H1 (cell line): ENCODE measurements around the gene FAM131C. TPM values are rescaled to one million over a fixed set of nuclear protein-coding genes. Genes with fewer than 3 reads are reported as not detected.

Experiments
- polyA plus RNA-seq, 7 experiments: library from polyadenylated mRNA; depleted of rRNA in 3 of 7; stranded (reverse) in 5 of 7; unstranded in 2 of 7; fragments of >200 nt in 5 of 7; fragments of 200-250 nt in 2 of 7; gene quantifications; 1 replicate in 5 of 7; 2 replicates in 1 of 7; 4 replicates in 1 of 7; pipeline versions ENCODE4 v1.2.1 to v1.2.3, GENCODE V29; 2011 to 2013; ENCODE audit warnings: missing spikeins in 2 of 7, mixed read lengths in 2 of 7
- total RNA-seq: library from RNA; stranded (reverse); fragmentation: NEBNext Ultra II Directional; extraction: Animal tissue kit (Norgen Biotek cat#: 25700); gene quantifications from 2 replicates; pipeline ENCODE4 v1.2.1, GENCODE V29; 2021
- TF ChIP-seq, protein P1 (sequence below): fragments of 300-600 bp; sonication (generic); IDR thresholded peaks from 2 replicates; pipeline ENCODE4 v1.7.1; 2012; ENCODE audit warnings: low read length, moderate library complexity, mild to moderate bottlenecking, inconsistent platforms; ENCODE audit not compliant: insufficient replicate concordance

Gene FAM131C
- total and polyA plus RNA-seq, 2 of the 8 experiments (the other 6 are each of a cell fraction or from before 2014, with no cell fraction given) = 0.73 to 0.78 TPM

DNA sequence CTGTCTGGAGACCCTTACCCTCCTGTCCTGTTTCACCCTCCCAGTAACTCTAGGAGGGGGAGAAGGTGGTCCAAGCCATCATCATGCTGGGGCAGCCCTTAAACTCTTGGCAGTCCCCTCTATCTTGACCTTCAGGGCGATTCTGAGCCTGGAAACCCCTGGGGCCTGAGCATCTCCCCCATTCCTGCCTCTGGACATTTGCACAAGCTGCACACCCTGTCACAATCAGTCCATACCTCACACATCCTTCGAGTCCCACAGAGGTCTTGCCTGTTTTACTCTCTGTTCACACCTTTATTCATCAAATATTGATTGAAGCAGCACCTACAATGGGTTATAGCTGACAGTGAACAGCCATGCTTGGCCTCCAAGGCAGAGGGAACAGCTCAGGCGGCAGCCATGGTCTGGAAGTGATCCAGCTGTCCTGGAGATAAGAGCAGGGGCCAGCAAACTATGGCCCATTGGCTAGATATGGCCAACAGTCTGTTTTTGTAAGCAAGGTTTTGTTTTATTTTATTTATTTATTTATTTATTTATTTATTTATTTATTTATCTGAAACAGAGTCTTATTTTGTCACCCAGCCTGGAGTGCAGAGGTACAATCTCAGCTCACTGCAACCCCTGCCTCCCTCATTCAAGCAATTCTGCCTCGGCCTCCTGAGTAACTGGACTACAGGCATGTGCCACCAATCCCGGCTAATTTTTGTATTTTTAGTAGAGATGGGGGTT is 7.1 kb upstream of the FAM131C start (continued):
- TF ChIP-seq, protein P1, sequence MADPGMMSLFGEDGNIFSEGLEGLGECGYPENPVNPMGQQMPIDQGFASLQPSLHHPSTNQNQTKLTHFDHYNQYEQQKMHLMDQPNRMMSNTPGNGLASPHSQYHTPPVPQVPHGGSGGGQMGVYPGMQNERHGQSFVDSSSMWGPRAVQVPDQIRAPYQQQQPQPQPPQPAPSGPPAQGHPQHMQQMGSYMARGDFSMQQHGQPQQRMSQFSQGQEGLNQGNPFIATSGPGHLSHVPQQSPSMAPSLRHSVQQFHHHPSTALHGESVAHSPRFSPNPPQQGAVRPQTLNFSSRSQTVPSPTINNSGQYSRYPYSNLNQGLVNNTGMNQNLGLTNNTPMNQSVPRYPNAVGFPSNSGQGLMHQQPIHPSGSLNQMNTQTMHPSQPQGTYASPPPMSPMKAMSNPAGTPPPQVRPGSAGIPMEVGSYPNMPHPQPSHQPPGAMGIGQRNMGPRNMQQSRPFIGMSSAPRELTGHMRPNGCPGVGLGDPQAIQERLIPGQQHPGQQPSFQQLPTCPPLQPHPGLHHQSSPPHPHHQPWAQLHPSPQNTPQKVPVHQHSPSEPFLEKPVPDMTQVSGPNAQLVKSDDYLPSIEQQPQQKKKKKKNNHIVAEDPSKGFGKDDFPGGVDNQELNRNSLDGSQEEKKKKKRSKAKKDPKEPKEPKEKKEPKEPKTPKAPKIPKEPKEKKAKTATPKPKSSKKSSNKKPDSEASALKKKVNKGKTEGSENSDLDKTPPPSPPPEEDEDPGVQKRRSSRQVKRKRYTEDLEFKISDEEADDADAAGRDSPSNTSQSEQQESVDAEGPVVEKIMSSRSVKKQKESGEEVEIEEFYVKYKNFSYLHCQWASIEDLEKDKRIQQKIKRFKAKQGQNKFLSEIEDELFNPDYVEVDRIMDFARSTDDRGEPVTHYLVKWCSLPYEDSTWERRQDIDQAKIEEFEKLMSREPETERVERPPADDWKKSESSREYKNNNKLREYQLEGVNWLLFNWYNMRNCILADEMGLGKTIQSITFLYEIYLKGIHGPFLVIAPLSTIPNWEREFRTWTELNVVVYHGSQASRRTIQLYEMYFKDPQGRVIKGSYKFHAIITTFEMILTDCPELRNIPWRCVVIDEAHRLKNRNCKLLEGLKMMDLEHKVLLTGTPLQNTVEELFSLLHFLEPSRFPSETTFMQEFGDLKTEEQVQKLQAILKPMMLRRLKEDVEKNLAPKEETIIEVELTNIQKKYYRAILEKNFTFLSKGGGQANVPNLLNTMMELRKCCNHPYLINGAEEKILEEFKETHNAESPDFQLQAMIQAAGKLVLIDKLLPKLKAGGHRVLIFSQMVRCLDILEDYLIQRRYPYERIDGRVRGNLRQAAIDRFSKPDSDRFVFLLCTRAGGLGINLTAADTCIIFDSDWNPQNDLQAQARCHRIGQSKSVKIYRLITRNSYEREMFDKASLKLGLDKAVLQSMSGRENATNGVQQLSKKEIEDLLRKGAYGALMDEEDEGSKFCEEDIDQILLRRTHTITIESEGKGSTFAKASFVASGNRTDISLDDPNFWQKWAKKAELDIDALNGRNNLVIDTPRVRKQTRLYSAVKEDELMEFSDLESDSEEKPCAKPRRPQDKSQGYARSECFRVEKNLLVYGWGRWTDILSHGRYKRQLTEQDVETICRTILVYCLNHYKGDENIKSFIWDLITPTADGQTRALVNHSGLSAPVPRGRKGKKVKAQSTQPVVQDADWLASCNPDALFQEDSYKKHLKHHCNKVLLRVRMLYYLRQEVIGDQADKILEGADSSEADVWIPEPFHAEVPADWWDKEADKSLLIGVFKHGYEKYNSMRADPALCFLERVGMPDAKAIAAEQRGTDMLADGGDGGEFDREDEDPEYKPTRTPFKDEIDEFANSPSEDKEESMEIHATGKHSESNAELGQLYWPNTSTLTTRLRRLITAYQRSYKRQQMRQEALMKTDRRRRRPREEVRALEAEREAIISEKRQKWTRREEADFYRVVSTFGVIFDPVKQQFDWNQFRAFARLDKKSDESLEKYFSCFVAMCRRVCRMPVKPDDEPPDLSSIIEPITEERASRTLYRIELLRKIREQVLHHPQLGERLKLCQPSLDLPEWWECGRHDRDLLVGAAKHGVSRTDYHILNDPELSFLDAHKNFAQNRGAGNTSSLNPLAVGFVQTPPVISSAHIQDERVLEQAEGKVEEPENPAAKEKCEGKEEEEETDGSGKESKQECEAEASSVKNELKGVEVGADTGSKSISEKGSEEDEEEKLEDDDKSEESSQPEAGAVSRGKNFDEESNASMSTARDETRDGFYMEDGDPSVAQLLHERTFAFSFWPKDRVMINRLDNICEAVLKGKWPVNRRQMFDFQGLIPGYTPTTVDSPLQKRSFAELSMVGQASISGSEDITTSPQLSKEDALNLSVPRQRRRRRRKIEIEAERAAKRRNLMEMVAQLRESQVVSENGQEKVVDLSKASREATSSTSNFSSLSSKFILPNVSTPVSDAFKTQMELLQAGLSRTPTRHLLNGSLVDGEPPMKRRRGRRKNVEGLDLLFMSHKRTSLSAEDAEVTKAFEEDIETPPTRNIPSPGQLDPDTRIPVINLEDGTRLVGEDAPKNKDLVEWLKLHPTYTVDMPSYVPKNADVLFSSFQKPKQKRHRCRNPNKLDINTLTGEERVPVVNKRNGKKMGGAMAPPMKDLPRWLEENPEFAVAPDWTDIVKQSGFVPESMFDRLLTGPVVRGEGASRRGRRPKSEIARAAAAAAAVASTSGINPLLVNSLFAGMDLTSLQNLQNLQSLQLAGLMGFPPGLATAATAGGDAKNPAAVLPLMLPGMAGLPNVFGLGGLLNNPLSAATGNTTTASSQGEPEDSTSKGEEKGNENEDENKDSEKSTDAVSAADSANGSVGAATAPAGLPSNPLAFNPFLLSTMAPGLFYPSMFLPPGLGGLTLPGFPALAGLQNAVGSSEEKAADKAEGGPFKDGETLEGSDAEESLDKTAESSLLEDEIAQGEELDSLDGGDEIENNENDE = no peak
